GM18951 (cell line): ENCODE results near the gene FAM240A.

Source experiments
- POLR2A ChIP-seq: IDR thresholded peaks from 4 replicates; pipeline ENCODE4 v1.6.1; 2011; ENCODE audit warnings: mild to moderate bottlenecking; ENCODE audit not compliant: insufficient read length, insufficient read depth; ENCODE audit errors: extremely low read depth
- in situ Hi-C: fragments of 300-500 bp; cut with MboI; formaldehyde crosslinking; loops from one replicate; pipeline ENCODE4 v1.12.0; 2022; ENCODE audit warnings: low sequenced_read_pairs, mixed read lengths, inconsistent platforms; ENCODE audit not compliant: unreplicated experiment

Gene FAM240A

GRCh38 chr3:46674031-46674845 is 61.9 kb downstream of the FAM240A start:
- in situ Hi-C loops = no loop called here

GRCh38 chr3:46675426-46675825 is 63.1 kb downstream of the FAM240A start:
- in situ Hi-C loops = no loop called here
- no peak for TF ChIP-seq POLR2A

More at GRCh38 chr3:46674031-46674845, 61.9 kb downstream of the FAM240A start:
- TF ChIP-seq POLR2A = no peak
